Astrocyte (in vitro differentiated cells and primary cell): Measurements from ENCODE around the gene LSG1. TPM values are rescaled to one million over a fixed set of nuclear protein-coding genes. Genes with fewer than 3 reads are reported as not detected.

Experiments
- DNase-seq: peaks from one replicate; pipeline ENCODE4 v3.0.0-alpha.2; 2010; ENCODE audit warnings: low read depth
- FAIRE-seq: peaks from 2 replicates; lab custom pipeline; 2011; peaks lifted over from hg19 to GRCh38; lab: Jason Lieb, UNC
- H2AFZ ChIP-seq: 2 replicates; pipeline ENCODE4 v1.6.0; 2012; ENCODE audit warnings: low read depth, low read length, inconsistent platforms
- H3K27ac ChIP-seq: 2 replicates; pipeline ENCODE4 v1.5.1; 2011; ENCODE audit warnings: low read depth, low read length, inconsistent platforms
- H3K27me3 ChIP-seq: 2 replicates; pipeline ENCODE4 v1.6.0; 2011; ENCODE audit warnings: low read length, inconsistent platforms; ENCODE audit not compliant: insufficient read depth
- H3K36me3 ChIP-seq: 2 replicates; pipeline ENCODE4 v1.5.1; 2011; ENCODE audit warnings: low read length, inconsistent platforms; ENCODE audit not compliant: insufficient read depth
- H3K4me1 ChIP-seq: 2 replicates; pipeline ENCODE4 v1.5.1; 2011; ENCODE audit warnings: low read length, inconsistent platforms; ENCODE audit not compliant: insufficient read depth
- H3K4me2 ChIP-seq: 2 replicates; pipeline ENCODE4 v1.6.0; 2012; ENCODE audit warnings: low read length, inconsistent platforms
- H3K4me3 ChIP-seq: 2 replicates; pipeline ENCODE4 v1.5.1; 2011; ENCODE audit warnings: low read depth, mild to moderate bottlenecking, low read length, inconsistent platforms; ENCODE audit not compliant: insufficient read depth
- H3K79me2 ChIP-seq: 2 replicates; pipeline ENCODE4 v1.6.0; 2012; ENCODE audit warnings: mild to moderate bottlenecking, low read length, inconsistent platforms; ENCODE audit not compliant: insufficient read depth
- H3K9ac ChIP-seq: 2 replicates; pipeline ENCODE4 v1.6.0; 2012; ENCODE audit warnings: mild to moderate bottlenecking, low read length, inconsistent platforms
- H3K9me3 ChIP-seq: 2 replicates; pipeline ENCODE4 v1.5.1; 2012; ENCODE audit warnings: low read depth, mild to moderate bottlenecking, low read length, inconsistent platforms; ENCODE audit not compliant: insufficient read depth
- H4K20me1 ChIP-seq: 2 replicates; pipeline ENCODE4 v1.6.0; 2012; ENCODE audit warnings: low read length, inconsistent platforms; ENCODE audit not compliant: insufficient read depth
- H3K27ac Mint-ChIP-seq: one replicate; pipeline ENCODE4 v1.8.0; 2021; ENCODE audit warnings: mild to moderate bottlenecking, mixed read lengths; ENCODE audit not compliant: unreplicated experiment
- H3K27me3 Mint-ChIP-seq: one replicate; pipeline ENCODE4 v1.8.0; 2021; ENCODE audit warnings: low read depth, mixed read lengths; ENCODE audit not compliant: unreplicated experiment
- H3K36me3 Mint-ChIP-seq: one replicate; pipeline ENCODE4 v1.8.0; 2021; ENCODE audit warnings: low read depth, mixed read lengths; ENCODE audit not compliant: unreplicated experiment
- H3K4me1 Mint-ChIP-seq: one replicate; pipeline ENCODE4 v1.8.0; 2021; ENCODE audit warnings: low read depth, mixed read lengths; ENCODE audit not compliant: unreplicated experiment
- H3K4me3 Mint-ChIP-seq: one replicate; pipeline ENCODE4 v1.8.0; 2021; ENCODE audit warnings: mild to moderate bottlenecking, moderate library complexity, mixed read lengths; ENCODE audit not compliant: unreplicated experiment
- H3K9me3 Mint-ChIP-seq: one replicate; pipeline ENCODE4 v1.8.0; 2021; ENCODE audit warnings: mild to moderate bottlenecking, mixed read lengths; ENCODE audit not compliant: unreplicated experiment
- CTCF ChIP-seq: IDR thresholded peaks from 2 replicates; pipeline ENCODE4 v1.5.1; 2011; ENCODE audit warnings: low read depth, mild to moderate bottlenecking, inconsistent platforms, low read length, moderate library complexity; ENCODE audit not compliant: insufficient read depth
- EZH2 ChIP-seq: IDR thresholded peaks from 2 replicates; pipeline ENCODE4 v1.6.1; 2012; ENCODE audit warnings: mild to moderate bottlenecking, low read length, inconsistent platforms; ENCODE audit not compliant: insufficient read depth
- total RNA-seq: library from RNA; stranded (reverse); gene quantifications from 2 replicates; pipeline ENCODE4 v1.2.1, GENCODE V29; 2021

LSG1 gene
- total RNA-seq, 1 donor from 2014 or later = 38.4 TPM

GRCh38 chr3:194718079-194718478 lies 46.1 kb upstream of the LSG1 start:
- Histone ChIP-seq H2AFZ (no peak overlapping the region), H4K20me1 (no peaks in the 10 kb centered on the region), H3K4me1 (no peaks in the 10 kb centered on the region), H3K79me2 (no peaks in the 10 kb centered on the region), H3K4me3 (no peak overlapping the region), H3K4me2 (no peak overlapping the region), H3K9ac (no peak overlapping the region), H3K27ac (no peak overlapping the region), H3K36me3 (no peaks in the 10 kb centered on the region), H3K9me3 (no peaks in the 10 kb centered on the region), H3K27me3 (peaks cover 2% of the 10 kb centered on the region)
- Mint-ChIP-seq H3K27me3 (peaks cover 23% of the 10 kb centered on the region), H3K27ac (no peak overlapping the region), H3K4me1 (peaks cover 17% of the 10 kb centered on the region), H3K4me3 (no peak overlapping the region), H3K9me3 (no peaks in the 10 kb centered on the region), H3K36me3 (no peaks in the 10 kb centered on the region)
- FAIRE-seq (no peak), DNase-seq (no peak)
- no peak for TF ChIP-seq CTCF
- no peak for TF ChIP-seq EZH2

- Histone ChIP-seq H3K27me3 (peaks cover 2% of the 10 kb centered on the region), H3K9ac (no peak overlapping the region), H3K9me3 (no peaks in the 10 kb centered on the region), H3K27ac (no peak overlapping the region), H3K36me3 (no peaks in the 10 kb centered on the region), H4K20me1 (no peaks in the 10 kb centered on the region), H3K4me2 (peak overlapping the region; percentile 23), H2AFZ (no peak overlapping the region), H3K4me3 (no peak overlapping the region), H3K4me1 (peaks cover 7% of the 10 kb centered on the region), H3K79me2 (no peaks in the 10 kb centered on the region)
- peak overlapping the region; percentile 1 for H3K4me3 Mint-ChIP-seq
- TF ChIP-seq EZH2 (no peak), CTCF (no peak)
- H3K4me1 Mint-ChIP-seq = peaks cover 27% of the 10 kb centered on the region
- H3K27me3 Mint-ChIP-seq = peaks cover 17% of the 10 kb centered on the region
- H3K27ac Mint-ChIP-seq = peak overlapping the region; percentile 70
- no peak for DNase-seq
- no peak for FAIRE-seq
- H3K36me3 Mint-ChIP-seq = no peaks in the 10 kb centered on the region
- H3K9me3 Mint-ChIP-seq = no peaks in the 10 kb centered on the region
These were observed 43.2 kb upstream of the LSG1 start for GRCh38 chr3:194715022-194715800.

GRCh38 chr3:194714564-194714963 lies 42.6 kb upstream of the LSG1 start:
- TF ChIP-seq EZH2 = no peak
- TF ChIP-seq CTCF = no peak
- H3K36me3 ChIP-seq = no peaks in the 10 kb centered on the region
- no peaks in the 10 kb centered on the region for H3K79me2 ChIP-seq
- Mint-ChIP-seq H3K27me3 (peaks cover 17% of the 10 kb centered on the region), H3K4me1 (peaks cover 27% of the 10 kb centered on the region), H3K9me3 (no peaks in the 10 kb centered on the region), H3K36me3 (no peaks in the 10 kb centered on the region), H3K27ac (peak overlapping the region; percentile 43), H3K4me3 (no peak overlapping the region)
- H3K9ac ChIP-seq = no peak overlapping the region
- H3K27me3 ChIP-seq = peaks cover 2% of the 10 kb centered on the region
- FAIRE-seq (no peak), DNase-seq (no peak)
- no peak overlapping the region for H3K4me2 ChIP-seq
- no peak overlapping the region for H3K27ac ChIP-seq
- no peak overlapping the region for H2AFZ ChIP-seq
- H3K4me1 ChIP-seq = peaks cover 7% of the 10 kb centered on the region
- H3K9me3 ChIP-seq = no peaks in the 10 kb centered on the region
- H4K20me1 ChIP-seq = no peaks in the 10 kb centered on the region
- no peak overlapping the region for H3K4me3 ChIP-seq
